Measurements from ENCODE around the gene THBS2.

- no peak for TF ChIP-seq CTCF (IDR thresholded peaks at IDR 0.05; ENCODE audit: insufficient read depth, low read depth, low read length)
- TF ChIP-seq EZH2 (IDR thresholded peaks at IDR 0.05; ENCODE audit: insufficient read depth, low read length): no peak
These were observed 21.1 kb upstream of the THBS2 start for GRCh38 chr6:169274781-169275180.
